ENCODE measurements around the gene ZNF496. TPM values are rescaled to one million over a fixed set of nuclear protein-coding genes. Genes with fewer than 3 reads are reported as not detected.

Gene ZNF496
- total RNA-seq, 6 experiments from 2014 or later: 3.7 to 5.8 (median 5.3) TPM

DNA sequence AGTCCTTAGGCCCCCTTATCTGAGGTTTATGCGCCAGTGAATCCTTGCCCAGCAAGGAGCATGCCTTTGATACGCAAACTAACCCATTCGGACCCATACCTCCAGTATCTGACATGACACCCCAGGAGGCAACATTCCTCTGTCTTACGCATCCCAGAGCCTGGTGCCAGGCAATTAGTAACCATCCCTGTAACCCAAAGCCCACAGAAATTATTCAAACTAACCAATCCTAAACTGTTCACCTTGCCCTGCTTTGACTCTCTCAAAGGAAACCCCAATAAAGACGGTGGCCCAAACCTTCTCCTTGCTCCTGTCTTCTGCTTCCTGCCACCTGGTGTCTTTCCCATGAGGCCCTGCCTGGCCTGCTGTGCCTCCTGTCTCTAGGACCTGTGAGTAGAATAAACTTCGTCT lies 36.4 kb downstream of the ZNF496 start:
- H3K4me3 ChIP-seq: no peak overlapping the region
- H3K9me3 ChIP-seq: no peaks in the 10 kb centered on the region
- WGBS (ENCODE audit: insufficient coverage, low coverage, low lambda C conversion rate, missing lambda C conversion rate): 14% methylated on average over 4 of the region's 6 CpGs
- H3K36me3 ChIP-seq: no peaks in the 10 kb centered on the region
- no peak overlapping the region for H3K27ac ChIP-seq
- no peaks in the 10 kb centered on the region for H3K27me3 ChIP-seq
- intact Hi-C loops (cut with DNase I): no loop called here
- TF ChIP-seq POLR2A (IDR thresholded peaks at IDR 0.05) (no peak), CTCF (IDR thresholded peaks at IDR 0.05) (no peak)
- DNase-seq (no peak), ATAC-seq (no peak)
- no peaks in the 10 kb centered on the region for H3K4me1 ChIP-seq

DNA sequence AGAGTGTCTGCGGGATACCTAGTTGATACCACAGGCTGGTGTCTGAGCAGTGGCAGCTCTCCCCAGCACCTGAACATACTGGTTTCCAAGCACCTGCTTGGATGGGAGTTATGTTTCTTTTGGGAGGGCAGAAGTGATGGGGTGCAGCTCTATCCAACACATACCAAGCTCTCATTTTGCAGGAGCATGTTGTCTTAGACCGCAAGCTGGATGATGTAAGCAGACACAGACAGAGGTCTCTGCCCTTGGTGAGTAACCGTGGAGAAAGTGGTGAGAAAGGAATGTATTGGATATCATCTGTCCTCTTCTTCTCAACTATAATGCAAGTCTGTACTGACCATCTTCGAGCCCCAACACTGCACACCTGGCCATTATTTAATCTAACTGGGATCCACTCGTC lies 37.4 kb downstream of the ZNF496 start:
- Histone ChIP-seq H3K36me3 (no peaks in the 10 kb centered on the region), H3K9me3 (no peaks in the 10 kb centered on the region), H3K4me3 (no peak overlapping the region), H3K4me1 (no peaks in the 10 kb centered on the region), H3K27me3 (no peaks in the 10 kb centered on the region), H3K27ac (no peak overlapping the region)
- WGBS (ENCODE audit: insufficient coverage, low coverage, low lambda C conversion rate, missing lambda C conversion rate): 79% methylated on average over 5 of the region's 5 CpGs
- intact Hi-C loops (cut with DNase I): no loop called here
- DNase-seq: no peak
- TF ChIP-seq POLR2A (IDR thresholded peaks at IDR 0.05) (no peak), CTCF (IDR thresholded peaks at IDR 0.05) (no peak)
- no peak for ATAC-seq

GRCh38 chr1:247293047-247293446 lies 38.6 kb downstream of the ZNF496 start:
- ATAC-seq (no peak), DNase-seq (no peak)
- Histone ChIP-seq H3K4me3 (no peak overlapping the region), H3K27ac (no peak overlapping the region), H3K9me3 (no peaks in the 10 kb centered on the region), H3K36me3 (no peaks in the 10 kb centered on the region), H3K27me3 (no peaks in the 10 kb centered on the region), H3K4me1 (no peaks in the 10 kb centered on the region)
- TF ChIP-seq CTCF (IDR thresholded peaks at IDR 0.05) (no peak), POLR2A (IDR thresholded peaks at IDR 0.05) (no peak)
- intact Hi-C loops (cut with DNase I): no loop called here
- 85% methylated on average over 7 of the region's 7 CpGs for WGBS (ENCODE audit: insufficient coverage, low coverage, low lambda C conversion rate, missing lambda C conversion rate)

DNA sequence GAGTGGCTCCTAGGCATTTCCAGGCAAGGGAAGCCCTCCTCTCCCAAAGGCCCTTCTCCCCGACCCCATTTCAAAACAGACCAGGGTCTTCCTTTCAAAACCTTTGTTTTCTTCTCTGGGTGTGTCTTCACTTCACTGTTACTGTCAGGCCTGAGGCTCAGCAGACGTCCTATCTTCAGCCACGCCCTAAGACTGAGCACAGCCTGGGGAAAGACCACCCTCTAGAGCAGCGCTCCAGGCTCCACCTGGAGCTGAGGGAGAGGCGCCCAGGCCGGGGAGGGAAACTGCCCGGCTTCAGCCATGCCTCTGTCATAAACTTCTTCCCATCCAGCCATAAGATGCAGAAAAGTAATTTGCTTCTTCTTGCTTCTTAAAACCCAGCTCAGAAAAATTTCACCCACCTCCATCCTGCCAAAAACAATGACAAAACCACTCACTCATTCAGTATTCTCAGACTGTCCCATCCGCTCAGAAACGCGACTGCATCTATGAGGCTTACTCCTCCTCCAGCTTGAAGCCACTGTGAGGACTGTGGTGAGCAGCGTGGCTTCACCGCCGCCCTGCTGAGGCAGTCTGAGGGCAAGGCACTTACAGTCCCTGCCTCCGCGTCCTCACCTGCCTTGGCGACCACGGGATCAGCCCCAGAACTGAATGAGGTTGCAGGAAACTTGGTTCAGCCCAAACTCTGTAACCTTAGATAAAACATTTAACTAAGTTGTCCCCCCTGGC lies 39.7 kb downstream of the ZNF496 start:
- no peak for DNase-seq
- TF ChIP-seq CTCF (IDR thresholded peaks at IDR 0.05): no peak
- no peak for TF ChIP-seq POLR2A (IDR thresholded peaks at IDR 0.05)
- intact Hi-C loops (cut with DNase I): no loop called here
- Histone ChIP-seq H3K4me3 (no peak overlapping the region), H3K9me3 (no peaks in the 10 kb centered on the region), H3K27ac (no peak overlapping the region), H3K4me1 (no peaks in the 10 kb centered on the region), H3K27me3 (no peaks in the 10 kb centered on the region), H3K36me3 (no peaks in the 10 kb centered on the region)
- WGBS (ENCODE audit: insufficient coverage, low coverage, low lambda C conversion rate, missing lambda C conversion rate): 74% methylated on average over 7 of the region's 17 CpGs
- ATAC-seq: no peak
